Stimulated activated naive CD8-positive, alpha-beta T cell treated with anti-CD3 and anti-CD28 coated beads, Interleukin-15, Interleukin-2, amounts not matched to agents 100 ng/mL and 50 ng/mL, for 24 hours (primary cell): ENCODE data around the gene GLT8D2.
"Not testable (repeated sequence)": the region's sequence is repeated elsewhere in the genome, so short reads cannot be mapped to it uniquely, and the experiment has no call there.

Source experiments
- H3K27ac Mint-ChIP-seq: one replicate; pipeline ENCODE4 v1.8.0; 2021; ENCODE audit warnings: mild to moderate bottlenecking, mixed read lengths
- H3K27me3 Mint-ChIP-seq: one replicate; pipeline ENCODE4 v1.8.0; 2021; ENCODE audit warnings: mixed read lengths
- H3K36me3 Mint-ChIP-seq: one replicate; pipeline ENCODE4 v1.8.0; 2021; ENCODE audit warnings: low read depth, mixed read lengths
- H3K4me1 Mint-ChIP-seq: one replicate; pipeline ENCODE4 v1.8.0; 2021; ENCODE audit warnings: low read depth, mixed read lengths
- H3K4me3 Mint-ChIP-seq: one replicate; pipeline ENCODE4 v1.8.0; 2021; ENCODE audit warnings: mild to moderate bottlenecking, mixed read lengths
- H3K9me3 Mint-ChIP-seq: one replicate; pipeline ENCODE4 v1.8.0; 2021; ENCODE audit warnings: mixed read lengths

Gene GLT8D2

DNA sequence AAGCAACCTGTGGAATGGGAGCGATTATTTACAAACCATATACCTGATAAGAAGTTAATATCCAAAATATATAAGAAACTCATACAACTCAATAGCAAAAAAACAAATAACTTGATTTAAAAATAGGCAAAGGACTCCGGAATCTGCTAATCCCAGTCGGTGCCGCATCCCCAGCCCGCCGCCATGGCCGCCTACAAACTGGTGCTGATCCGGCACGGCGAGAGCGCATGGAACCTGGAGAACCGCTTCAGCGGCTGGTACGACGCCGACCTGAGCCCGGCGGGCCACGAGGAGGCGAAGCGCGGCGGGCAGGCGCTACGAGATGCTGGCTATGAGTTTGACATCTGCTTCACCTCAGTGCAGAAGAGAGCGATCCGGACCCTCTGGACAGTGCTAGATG lies 19.4 kb downstream of the GLT8D2 start:
- H3K27ac Mint-ChIP-seq, H3K4me3 Mint-ChIP-seq: not testable (repeated sequence)
- H3K27me3 Mint-ChIP-seq, result peaks cover 18% of the 10 kb centered on the region

DNA sequence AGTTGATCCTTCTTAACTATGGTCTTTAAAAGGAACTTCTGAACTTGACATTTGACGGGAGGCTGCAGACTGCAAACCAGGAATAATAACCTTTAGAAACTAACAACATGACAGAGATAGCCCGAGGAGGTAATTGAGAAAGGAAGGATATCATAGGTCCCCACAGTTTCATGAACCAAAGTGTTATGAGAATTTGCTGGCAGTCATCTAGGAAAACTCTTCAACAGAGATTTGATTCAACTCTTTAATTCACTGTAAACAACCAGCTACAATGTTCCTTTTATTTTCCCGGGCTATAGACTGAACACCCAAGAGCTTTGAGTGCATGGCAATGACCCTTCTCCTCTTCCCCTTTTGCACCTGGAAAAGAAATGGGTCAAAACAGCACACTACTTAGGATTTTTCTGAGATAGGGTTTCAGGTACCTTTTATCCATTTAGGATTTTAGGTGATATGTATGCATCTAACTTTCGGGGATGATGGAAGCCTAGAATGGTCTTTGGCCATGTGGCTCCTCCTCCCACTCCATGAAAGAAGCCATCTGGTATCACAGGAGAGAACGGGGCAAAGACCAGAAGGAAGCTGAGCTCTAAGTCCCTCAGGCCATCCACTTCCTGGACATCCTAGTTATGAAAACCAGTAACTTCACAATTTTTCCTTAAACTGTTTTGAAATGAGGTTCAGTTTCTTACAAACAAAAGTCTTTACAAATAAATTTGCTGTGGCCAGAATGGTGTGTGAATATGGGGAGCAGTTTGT lies 23.0 kb downstream of the GLT8D2 start:
- no peaks in the 10 kb centered on the region for H3K9me3 Mint-ChIP-seq
- H3K36me3 Mint-ChIP-seq, result no peaks in the 10 kb centered on the region
- no peak overlapping the region for H3K27ac Mint-ChIP-seq
- H3K27me3 Mint-ChIP-seq, result peaks cover 17% of the 10 kb centered on the region
- no peaks in the 10 kb centered on the region for H3K4me1 Mint-ChIP-seq
- no peak overlapping the region for H3K4me3 Mint-ChIP-seq

More for the DNA sequence above, 19.4 kb downstream of the GLT8D2 start:
- not testable (repeated sequence) for H3K9me3 Mint-ChIP-seq, H3K4me1 Mint-ChIP-seq, H3K36me3 Mint-ChIP-seq

DNA sequence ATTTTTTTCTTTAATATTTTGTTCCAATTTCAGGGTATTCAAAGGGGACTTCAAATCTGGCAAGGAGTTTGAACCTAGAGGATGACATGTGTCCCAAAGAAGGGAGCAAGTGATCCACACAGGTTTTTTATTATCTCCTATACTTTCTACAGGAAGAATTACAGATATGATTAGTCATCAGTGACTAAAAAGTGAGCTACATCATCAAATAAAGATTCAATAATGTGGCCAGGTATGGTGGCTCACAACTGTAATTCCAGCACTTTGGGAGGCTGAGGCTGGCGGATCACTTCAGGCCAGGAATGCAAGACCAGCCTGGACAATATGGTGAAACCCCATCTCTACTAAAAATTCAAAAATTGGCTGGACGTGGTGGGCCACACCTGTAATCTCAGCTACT lies 24.2 kb downstream of the GLT8D2 start:
- no peaks in the 10 kb centered on the region for H3K4me1 Mint-ChIP-seq
- H3K9me3 Mint-ChIP-seq, result no peaks in the 10 kb centered on the region
- no peak overlapping the region for H3K4me3 Mint-ChIP-seq
- H3K36me3 Mint-ChIP-seq, result no peaks in the 10 kb centered on the region
- H3K27me3 Mint-ChIP-seq, result peaks cover 18% of the 10 kb centered on the region
- H3K27ac Mint-ChIP-seq, result no peak overlapping the region

DNA sequence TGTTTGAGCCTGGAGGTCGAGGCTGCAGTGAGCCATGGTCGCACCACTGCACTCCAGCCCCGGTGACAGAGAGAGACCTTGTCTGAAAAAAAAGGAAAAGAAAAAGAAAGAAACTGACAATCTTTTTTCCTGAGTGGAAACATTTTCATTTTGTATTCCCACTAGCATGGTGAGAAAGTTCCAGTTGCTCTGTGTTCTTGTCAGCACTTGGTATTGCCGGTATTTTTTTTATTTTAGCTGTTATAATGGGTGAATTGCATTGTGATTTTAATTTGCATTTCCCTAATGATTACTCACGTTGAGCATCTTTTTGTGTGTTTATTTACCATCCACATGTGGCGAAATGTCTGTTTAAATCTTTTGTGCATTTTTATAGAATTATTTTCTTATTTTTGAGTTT lies 25.6 kb downstream of the GLT8D2 start:
- no peaks in the 10 kb centered on the region for H3K9me3 Mint-ChIP-seq
- H3K27me3 Mint-ChIP-seq, result peaks cover 30% of the 10 kb centered on the region
- H3K27ac Mint-ChIP-seq, result no peak overlapping the region
- no peak overlapping the region for H3K4me3 Mint-ChIP-seq
- no peaks in the 10 kb centered on the region for H3K36me3 Mint-ChIP-seq
- H3K4me1 Mint-ChIP-seq, result no peaks in the 10 kb centered on the region

DNA sequence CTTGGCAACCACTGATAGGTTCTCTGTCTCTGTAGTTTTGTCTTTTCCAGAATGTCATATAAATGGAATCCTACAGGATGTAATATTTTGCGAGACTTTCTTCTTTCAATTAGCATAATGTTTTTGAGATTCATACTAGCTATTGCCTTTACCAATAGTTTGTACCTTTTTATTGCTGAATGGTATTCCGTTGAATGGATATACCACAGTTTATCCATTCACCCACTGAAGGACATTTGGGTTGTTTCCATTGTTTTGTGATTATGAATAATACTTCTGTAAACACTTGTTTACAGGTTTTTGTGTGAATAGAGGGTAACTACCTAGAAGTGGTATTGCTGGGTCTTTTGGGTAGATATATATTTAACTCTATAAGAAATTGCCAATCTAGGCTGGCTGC lies 26.3 kb downstream of the GLT8D2 start:
- Mint-ChIP-seq H3K27me3 (peaks cover 31% of the 10 kb centered on the region), H3K27ac (no peak overlapping the region), H3K4me3 (no peak overlapping the region), H3K36me3 (no peaks in the 10 kb centered on the region), H3K4me1 (no peaks in the 10 kb centered on the region), H3K9me3 (no peaks in the 10 kb centered on the region)

DNA sequence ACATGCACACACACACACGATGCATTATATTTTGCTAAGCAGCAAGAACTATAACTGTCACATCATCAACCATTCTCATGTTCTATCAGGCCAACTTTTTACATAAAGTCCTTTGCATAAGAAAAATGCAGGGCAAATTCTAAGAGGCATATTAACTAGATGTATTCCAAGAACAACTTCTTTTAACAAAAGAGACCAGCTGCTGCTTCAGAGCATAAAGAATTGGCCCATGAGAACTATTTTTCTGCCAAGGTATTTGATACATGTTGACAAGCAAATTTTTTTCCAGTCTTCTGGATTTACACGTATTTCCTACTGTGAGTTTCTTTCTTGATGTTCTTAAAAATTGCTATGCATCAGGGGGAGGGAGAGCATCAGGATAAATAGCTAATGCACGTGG lies 27.2 kb downstream of the GLT8D2 start:
- Mint-ChIP-seq H3K27me3 (peaks cover 26% of the 10 kb centered on the region), H3K27ac (no peak overlapping the region), H3K36me3 (no peaks in the 10 kb centered on the region), H3K4me3 (no peak overlapping the region), H3K4me1 (no peaks in the 10 kb centered on the region), H3K9me3 (no peaks in the 10 kb centered on the region)

DNA sequence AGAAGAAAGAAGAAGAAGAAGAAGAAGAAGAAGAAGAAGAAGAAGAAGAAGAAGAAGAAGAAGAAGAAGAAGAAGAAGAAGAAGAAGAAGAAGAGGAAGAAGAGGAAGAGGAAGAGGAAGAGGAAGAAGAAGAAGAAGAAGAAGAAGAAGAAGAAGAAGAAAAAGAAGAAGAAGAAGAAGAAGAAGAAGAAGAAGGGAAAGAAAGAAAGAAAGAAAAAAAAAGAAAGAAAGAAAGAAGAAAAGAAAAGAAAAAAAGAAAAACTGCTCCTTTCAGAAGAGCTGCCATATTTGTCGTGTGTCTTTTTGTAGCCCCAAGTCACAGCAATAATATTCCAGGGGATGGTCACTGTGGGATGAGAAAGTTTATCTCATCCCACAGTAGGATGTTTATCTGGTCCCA lies 28.1 kb downstream of the GLT8D2 start:
- H3K4me3 Mint-ChIP-seq, H3K36me3 Mint-ChIP-seq, H3K4me1 Mint-ChIP-seq, H3K9me3 Mint-ChIP-seq, H3K27ac Mint-ChIP-seq: not testable (repeated sequence)
- H3K27me3 Mint-ChIP-seq, result peaks cover 25% of the 10 kb centered on the region

DNA sequence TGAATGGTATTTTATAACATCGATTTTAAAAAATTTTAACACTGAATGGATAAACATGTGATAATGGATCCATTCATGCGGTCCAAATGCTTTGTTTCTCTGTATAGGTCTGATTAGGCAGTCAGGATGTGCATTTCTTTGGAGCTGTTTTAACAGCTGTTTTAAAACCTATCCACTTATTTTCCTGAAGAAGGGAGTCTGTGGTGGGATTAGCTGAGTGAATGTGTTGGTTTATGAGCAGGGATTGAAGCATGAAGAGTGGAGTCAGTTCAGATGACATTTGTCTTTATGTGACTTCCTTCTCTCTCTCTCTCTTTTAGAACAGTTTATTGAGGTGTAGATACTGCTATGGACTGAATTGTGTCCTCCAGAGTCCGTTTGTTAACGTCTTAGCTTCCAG lies 37.7 kb downstream of the GLT8D2 start:
- peaks cover 7% of the 10 kb centered on the region for H3K27me3 Mint-ChIP-seq
- H3K4me1 Mint-ChIP-seq, result no peaks in the 10 kb centered on the region
- no peaks in the 10 kb centered on the region for H3K36me3 Mint-ChIP-seq
- H3K27ac Mint-ChIP-seq, result no peak overlapping the region
- H3K9me3 Mint-ChIP-seq, result no peaks in the 10 kb centered on the region
- no peak overlapping the region for H3K4me3 Mint-ChIP-seq

DNA sequence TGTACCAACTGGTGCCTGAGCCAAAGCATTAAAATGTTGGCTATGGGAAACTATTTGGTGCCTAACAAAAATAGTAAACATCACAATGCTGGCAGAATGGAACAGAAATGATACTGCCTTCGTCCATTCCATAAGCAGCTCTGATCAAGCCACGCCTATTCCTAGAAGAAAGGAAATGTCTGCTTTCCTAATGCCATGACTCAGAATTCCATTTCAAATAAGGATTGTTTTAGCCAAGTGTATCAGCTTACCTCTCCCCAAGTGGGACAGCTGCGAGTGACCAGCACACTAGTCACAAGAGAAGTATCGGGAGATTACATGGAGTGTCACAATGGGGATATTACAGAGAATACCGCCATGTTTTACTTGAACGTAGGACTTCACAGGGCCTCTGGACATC lies 38.7 kb downstream of the GLT8D2 start:
- Mint-ChIP-seq H3K27me3 (peaks cover 14% of the 10 kb centered on the region), H3K4me1 (no peaks in the 10 kb centered on the region), H3K36me3 (no peaks in the 10 kb centered on the region)

DNA sequence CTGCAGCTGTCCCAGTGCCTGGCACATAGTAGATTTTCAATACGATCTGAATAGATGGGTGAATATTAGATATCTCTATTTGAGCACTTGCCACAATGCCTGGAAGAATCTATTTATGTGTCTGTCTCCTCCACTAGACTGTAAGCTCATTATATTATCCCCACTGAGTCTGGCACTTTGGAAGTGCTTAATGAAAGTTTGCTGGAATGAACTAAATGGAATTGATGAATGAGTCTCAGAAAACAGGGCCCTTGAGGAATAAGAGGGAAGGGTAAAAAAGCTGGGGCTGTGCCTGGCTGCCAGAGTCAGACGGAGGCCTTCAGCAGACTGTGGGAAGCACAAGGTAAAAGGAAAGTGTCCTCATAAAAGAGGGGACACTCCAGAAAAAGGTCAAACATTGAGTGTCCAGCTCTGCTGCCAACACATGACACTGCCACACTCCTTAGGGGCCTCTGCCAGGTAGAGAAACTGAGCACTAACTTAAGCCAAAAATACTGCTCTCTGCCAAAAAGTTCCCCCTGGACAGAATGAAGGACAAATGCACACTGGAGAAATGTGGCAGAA lies 39.3 kb downstream of the GLT8D2 start:
- Mint-ChIP-seq H3K9me3 (no peaks in the 10 kb centered on the region), H3K36me3 (no peaks in the 10 kb centered on the region)

More for the DNA sequence above, 38.7 kb downstream of the GLT8D2 start:
- Mint-ChIP-seq H3K4me3 (no peak overlapping the region), H3K9me3 (no peaks in the 10 kb centered on the region), H3K27ac (no peak overlapping the region)

DNA sequence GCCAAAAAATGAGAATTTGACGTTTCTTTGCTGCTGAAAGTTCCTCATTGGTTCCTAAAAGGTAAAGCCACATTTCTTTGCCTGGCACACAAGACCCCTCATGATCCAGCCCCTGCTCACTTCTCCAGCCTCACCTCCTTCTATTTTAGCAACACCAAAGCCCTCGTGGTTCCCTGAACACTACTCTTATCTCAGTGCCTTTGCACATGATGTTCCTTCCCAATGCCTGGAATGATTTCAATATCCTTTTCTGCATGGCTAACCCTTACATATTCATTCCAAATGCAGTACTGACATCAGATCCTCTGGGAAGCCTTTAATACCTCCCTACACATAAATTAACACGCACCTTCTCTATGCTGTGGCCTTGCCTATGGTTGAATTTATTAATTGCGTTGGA lies 39.9 kb downstream of the GLT8D2 start:
- Mint-ChIP-seq H3K4me1 (no peaks in the 10 kb centered on the region), H3K36me3 (no peaks in the 10 kb centered on the region), H3K4me3 (no peak overlapping the region), H3K27ac (no peak overlapping the region), H3K9me3 (no peaks in the 10 kb centered on the region), H3K27me3 (peaks cover 14% of the 10 kb centered on the region)

More for the DNA sequence above, 39.3 kb downstream of the GLT8D2 start:
- Mint-ChIP-seq H3K27ac (no peak overlapping the region), H3K4me3 (no peak overlapping the region), H3K4me1 (no peaks in the 10 kb centered on the region), H3K27me3 (peaks cover 14% of the 10 kb centered on the region)

DNA sequence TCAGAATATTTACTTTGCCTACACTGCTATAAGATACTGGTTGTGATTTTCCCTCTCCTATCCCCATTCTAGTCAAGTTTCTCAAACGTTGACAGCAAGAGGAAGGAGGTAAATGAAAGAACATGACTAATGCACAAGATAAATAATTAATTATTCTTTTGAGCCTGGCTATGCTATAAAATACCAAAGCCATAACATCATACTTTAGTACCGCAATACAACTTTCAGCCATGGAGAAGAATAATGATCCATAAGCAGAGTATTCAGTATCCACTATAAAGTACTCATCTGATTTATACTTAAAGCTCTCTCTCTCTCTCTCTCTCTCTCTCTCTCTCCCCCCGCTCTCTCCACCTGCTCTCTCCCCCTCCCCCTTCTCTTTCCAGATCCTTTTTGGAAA lies 43.1 kb downstream of the GLT8D2 start:
- H3K27ac Mint-ChIP-seq, result no peak overlapping the region
- H3K36me3 Mint-ChIP-seq, result no peaks in the 10 kb centered on the region
- H3K27me3 Mint-ChIP-seq, result peaks cover 32% of the 10 kb centered on the region
- no peaks in the 10 kb centered on the region for H3K4me1 Mint-ChIP-seq
- H3K9me3 Mint-ChIP-seq, result no peaks in the 10 kb centered on the region
- no peak overlapping the region for H3K4me3 Mint-ChIP-seq

DNA sequence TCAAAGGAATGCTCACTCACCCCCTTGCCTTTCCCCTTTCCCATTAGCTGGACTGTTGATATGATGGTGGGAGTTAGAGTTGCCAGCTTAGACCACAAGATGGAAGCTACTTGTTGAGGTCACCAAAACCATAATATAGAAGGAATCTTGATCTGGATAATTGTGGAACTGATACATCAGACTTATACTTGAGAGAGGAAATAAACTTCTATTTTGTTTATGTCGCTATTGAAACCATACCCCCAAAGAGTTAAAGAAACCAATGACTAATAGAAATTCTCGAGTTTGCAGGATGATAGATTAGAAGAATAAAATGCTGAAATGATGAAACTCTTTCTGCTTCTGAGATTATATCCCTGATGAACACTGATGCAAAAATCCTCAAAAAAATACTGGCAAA lies 46.4 kb downstream of the GLT8D2 start:
- no peak overlapping the region for H3K4me3 Mint-ChIP-seq
- no peaks in the 10 kb centered on the region for H3K4me1 Mint-ChIP-seq
- H3K27me3 Mint-ChIP-seq, result peaks cover 53% of the 10 kb centered on the region
- H3K36me3 Mint-ChIP-seq, result no peaks in the 10 kb centered on the region
- no peak overlapping the region for H3K27ac Mint-ChIP-seq
- H3K9me3 Mint-ChIP-seq, result no peaks in the 10 kb centered on the region

DNA sequence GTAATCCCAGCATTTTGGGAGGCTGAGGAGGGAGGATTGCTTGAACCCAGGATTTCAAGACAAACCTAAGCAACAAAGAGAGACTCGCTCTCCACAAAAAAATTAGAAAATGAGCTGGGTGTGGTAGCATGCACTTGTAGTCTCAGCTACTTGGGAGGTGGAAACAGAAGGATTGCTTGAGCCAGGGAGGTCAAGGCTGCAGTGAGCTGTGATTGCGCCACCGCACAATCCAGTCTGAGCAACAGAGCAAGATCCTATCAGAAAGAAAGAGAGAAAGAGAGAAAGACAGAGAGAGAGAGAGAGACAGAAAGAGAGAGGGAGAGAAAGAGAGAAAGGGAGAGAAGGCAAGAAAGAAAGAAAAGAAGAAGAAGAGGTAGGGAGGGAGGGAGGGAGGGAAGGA lies 47.3 kb downstream of the GLT8D2 start:
- H3K9me3 Mint-ChIP-seq, result no peaks in the 10 kb centered on the region
- no peaks in the 10 kb centered on the region for H3K36me3 Mint-ChIP-seq
- peaks cover 47% of the 10 kb centered on the region for H3K27me3 Mint-ChIP-seq
- no peaks in the 10 kb centered on the region for H3K4me1 Mint-ChIP-seq
- no peak overlapping the region for H3K4me3 Mint-ChIP-seq
- H3K27ac Mint-ChIP-seq, result no peak overlapping the region

DNA sequence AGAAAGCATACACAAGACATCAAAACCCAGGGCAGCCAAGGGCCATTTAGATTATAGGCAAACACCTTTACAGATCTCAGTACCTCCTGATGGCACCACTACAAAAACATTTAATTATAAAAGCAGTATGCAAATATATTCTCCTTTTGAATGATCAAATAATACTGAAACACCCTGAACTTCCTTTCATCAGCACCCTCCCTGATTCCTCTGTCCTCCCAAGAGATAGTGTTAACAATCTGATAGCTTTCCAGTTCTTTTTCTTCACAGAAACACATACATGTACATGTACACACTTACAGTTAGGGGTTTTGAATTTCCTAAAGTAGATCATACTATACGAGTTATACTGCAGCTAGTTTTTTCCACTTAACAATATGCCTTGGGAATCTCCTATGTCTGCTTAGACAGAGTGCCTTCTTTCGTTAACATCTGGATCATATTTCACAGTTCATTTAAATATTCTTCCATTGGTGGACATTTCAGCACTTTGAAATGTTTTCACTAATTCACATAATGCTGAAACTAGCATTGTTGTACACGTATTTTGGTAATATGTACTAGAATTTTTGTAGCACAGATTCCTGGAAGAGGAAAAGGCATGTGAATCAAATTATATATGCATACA lies 49.1 kb downstream of the GLT8D2 start:
- no peak overlapping the region for H3K27ac Mint-ChIP-seq
- H3K4me3 Mint-ChIP-seq, result no peak overlapping the region
- no peaks in the 10 kb centered on the region for H3K4me1 Mint-ChIP-seq
- H3K36me3 Mint-ChIP-seq, result no peaks in the 10 kb centered on the region
- no peaks in the 10 kb centered on the region for H3K9me3 Mint-ChIP-seq
- peaks cover 38% of the 10 kb centered on the region for H3K27me3 Mint-ChIP-seq

DNA sequence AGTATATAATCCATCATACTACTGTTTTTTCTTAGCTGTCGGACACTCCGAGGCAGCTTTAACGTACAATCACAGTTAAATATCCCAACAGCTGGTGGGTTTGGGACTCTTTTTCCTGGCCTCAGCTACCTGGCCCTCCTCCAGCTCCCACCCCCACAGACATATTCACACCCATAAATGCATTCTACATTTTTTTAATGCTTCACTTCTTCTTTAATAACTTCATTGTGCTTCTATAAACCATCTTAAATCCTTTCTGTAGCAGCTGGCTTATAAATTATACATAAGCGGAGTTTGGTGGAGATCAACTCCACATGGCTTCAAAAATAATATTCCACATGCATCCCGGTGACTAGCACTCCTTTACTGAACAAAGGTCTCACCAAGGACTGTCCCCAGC lies 51.0 kb downstream of the GLT8D2 start:
- Mint-ChIP-seq H3K4me3 (no peak overlapping the region), H3K4me1 (no peaks in the 10 kb centered on the region), H3K27me3 (peaks cover 31% of the 10 kb centered on the region), H3K9me3 (no peaks in the 10 kb centered on the region), H3K36me3 (no peaks in the 10 kb centered on the region), H3K27ac (no peak overlapping the region)
